Amniotic epithelial cell (primary cell): Measurements from ENCODE around the gene HSPA8.
"Not testable (repeated sequence)": the region's sequence is repeated elsewhere in the genome, so short reads cannot be mapped to it uniquely, and the experiment has no call there.

Experiments
- DNase-seq: peaks from one replicate; pipeline ENCODE4 v3.0.0-alpha.2; 2010; ENCODE audit warnings: low read depth

The HSPA8 gene

DNA sequence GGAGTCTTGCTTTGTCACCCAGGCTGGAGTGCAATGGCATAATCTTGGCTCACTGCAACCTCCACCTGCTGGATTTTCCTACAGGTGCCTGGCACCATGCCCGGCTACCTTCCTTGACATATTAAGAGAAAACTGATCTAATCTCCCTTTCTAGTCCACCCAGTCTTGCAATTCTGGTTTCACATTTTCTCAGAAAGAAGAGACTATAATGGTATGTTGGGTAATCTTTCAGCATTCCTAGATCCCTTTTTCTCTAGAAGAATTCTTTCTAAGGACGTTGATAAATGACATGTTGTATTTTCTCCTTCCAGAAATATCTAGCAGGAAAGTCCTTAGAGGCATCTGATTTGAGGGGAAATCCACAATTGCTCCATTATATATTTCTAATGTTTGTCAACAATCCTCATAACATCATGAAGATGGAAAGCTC, 10.4 kb upstream of the HSPA8 start:
- DNase-seq, result peak; percentile 39

GRCh38 chr11:123069908-123070821, 8.2 kb upstream of the HSPA8 start:
- DNase-seq, result no peak

DNA sequence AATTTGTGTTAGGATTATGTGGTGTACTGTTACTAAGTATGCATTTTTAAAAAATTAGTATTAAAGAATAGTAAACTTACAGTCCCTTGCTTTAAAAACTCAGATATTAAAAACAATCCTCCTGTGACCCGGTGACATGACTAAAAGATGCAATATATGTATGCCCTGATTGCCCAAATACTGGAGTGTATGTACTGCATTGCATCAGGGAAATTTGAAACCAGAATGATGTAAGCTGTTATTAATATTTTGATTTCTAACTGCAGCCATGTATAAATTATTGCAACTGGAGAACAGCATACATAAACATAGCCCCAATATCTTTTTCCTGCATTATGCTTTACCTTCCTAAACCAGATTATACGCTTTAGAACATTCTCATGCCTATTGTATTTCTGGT, 3.7 kb upstream of the HSPA8 start:
- DNase-seq, result peak; percentile 50

- peak; percentile 58 for DNase-seq
These were observed 2.1 kb upstream of the HSPA8 start for GRCh38 chr11:123063826-123064657.

GRCh38 chr11:123062892-123063825, 1.2 kb upstream of the HSPA8 start:
- DNase-seq, result peak; percentile 74

DNA sequence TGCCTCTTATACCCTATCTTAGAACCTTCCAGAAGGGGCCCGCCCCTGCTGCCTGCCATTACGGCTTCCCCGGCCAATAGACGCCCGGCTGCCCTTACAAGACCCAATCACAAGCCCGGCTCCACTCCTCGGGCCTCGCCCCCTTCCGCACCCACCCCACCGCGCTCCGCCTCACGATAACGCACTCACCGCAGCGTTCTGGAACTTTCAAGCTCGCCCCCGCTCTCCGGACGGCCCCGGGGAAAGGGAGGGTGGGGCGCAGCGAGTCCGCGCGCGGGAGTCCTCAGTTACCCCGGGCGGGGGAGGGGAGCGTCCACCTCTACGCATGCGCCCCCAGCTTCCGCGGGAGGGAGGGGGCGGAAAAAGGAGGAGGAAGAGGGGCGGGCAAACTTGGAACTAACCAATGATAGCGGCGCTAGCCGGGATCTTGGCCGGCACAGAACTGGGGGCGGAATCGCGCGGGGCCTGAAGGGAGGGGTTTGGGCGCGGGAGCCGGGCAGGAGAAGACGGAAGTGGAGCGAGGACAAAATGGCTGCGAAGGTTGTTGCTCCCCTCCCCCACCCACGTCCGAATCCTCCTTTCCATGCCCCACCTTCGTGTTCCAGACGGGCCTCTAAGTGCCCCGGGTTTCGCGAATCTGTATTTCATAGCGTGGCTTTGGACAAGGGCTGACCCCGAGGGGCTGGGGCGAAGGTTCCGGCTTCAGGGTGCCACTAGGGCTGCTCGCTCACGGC, 389 bp upstream of the HSPA8 start:
- peak; percentile 99 for DNase-seq

DNA sequence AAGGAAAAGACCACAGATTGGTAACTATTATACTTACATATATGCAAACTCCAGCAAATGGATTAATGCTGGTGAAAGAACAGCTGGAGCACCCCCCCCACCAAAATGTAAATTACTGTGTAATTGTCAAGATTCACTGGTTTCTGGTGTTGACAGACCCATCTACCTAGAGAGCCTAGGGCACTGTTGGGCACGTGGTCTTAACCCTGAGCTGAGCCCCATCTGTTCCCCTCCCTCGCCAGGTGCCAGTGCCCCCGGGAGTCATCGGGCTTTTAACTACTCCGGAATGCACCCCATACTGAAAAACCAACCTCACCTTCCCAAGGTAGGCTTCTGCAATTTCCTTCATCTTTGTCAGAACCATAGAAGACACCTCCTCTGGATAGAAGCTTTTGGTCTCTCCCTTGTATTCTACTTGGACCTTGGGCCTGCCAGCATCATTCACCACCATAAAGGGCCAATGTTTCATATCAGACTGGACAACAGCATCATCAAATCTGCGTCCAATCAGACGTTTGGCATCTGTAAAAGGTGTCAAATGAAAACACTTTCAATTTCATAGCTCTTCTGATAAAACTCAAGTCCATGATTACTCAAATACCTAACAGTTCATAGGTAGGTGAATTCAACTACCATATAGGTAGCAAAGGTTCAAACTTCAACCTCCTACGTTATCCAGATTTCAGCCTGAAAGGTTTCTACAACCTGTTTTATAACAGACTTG, 1.5 kb downstream of the HSPA8 start:
- DNase-seq, result no peak

- DNase-seq, result not testable (repeated sequence)
These were observed 2.7 kb downstream of the HSPA8 start for GRCh38 chr11:123059041-123059920.

GRCh38 chr11:123057661-123058305, 4.2 kb downstream of the HSPA8 start:
- no peak for DNase-seq

- DNase-seq, result no peak
These were observed 5.0 kb downstream of the HSPA8 start for GRCh38 chr11:123056835-123057491.

- DNase-seq, result no peak
These were observed 6.6 kb downstream of the HSPA8 start for GRCh38 chr11:123055191-123055901.

GRCh38 chr11:123054301-123055065, 7.5 kb downstream of the HSPA8 start:
- peak; percentile 67 for DNase-seq

DNA sequence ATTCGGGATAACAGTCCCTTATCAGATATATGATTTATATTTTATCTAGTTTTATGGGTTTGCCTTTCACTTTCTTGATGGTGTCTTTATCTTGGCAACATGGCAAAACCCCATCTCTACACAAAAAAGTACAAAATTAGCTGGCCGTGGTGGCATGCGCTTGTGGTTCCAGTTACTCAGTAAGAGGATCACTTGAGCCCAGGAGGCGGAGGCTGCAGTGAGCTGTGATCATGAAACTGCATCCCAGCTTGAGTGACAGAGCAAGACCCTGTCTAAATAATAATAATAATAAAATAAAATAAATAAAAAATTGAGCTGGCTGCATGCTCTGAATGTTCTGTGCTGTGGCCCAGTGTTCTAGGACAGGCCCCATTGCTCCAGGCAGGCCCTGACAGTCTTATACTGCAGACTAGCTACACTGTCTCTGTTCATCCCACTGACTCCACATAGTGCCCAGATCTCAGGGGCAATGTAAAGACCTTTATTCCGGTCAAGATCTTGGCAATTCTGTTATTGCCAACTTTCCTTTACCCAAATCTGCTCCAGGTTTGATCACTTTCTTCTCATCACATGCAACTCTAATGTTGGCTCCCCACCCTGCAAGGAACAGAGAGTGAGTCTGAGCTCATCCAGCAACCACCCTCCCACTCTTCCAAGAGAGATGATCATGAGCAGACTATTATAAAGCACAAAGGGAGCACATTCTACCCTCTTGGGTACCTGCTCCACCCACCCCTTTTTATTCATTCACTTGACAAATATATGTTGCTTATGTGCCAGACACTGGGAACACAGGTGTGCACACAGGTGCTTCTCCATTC, 8.8 kb downstream of the HSPA8 start:
- DNase-seq, result no peak

DNA sequence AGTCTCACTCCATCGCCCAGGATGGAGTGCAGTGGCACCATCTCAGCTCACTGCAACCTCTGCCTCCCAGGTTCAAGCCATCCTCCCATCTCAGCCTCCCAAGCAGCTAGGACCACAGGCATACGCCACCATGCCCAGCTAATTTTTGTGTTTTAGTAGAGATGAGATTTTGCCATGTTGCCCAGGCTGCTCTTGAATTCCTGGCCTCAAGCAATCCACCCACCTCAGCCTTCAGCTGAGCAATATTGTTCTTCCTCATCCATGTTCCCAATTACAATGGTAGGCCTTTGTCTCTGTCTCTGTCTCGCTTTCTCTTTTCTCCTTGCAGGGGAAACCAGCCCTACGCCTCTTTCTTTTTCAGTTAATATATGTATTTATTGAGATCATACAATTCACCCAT, 10.3 kb downstream of the HSPA8 start:
- DNase-seq, result no peak

DNA sequence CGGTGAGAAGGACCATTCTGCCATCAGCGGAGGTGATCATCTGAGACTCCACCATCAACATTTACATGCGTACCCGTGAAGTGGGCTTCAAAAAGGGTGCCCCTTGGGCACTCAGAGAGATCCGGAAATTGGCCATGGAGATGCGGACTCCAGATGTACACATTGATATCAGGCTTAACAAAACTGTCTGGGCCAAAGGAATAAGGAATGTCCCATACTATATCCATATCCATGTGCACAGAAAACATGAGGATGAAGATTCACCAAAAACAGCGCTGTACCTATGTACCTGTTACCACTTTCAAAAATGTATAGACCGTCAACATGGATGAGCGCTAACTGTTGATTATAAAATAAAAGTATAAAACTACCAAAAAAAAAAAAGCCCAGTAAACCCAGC, 10.8 kb downstream of the HSPA8 start:
- no peak for DNase-seq

- no peak for DNase-seq
These were observed 14.0 kb downstream of the HSPA8 start for GRCh38 chr11:123047947-123048293.
